ENCODE measurements around the gene CPNE2.

Gene CPNE2

GRCh38 chr16:57118461-57119084 lies 26.2 kb downstream of the CPNE2 start:
- TF ChIP-seq CTCF (IDR thresholded peaks at IDR 0.05; ENCODE audit: borderline replicate concordance, control extremely low read depth, extremely low read depth, insufficient read depth, missing control alignments) = no peak
- in situ Hi-C loops (cut with MboI; ENCODE audit: low sequenced_read_pairs, unreplicated experiment) = no loop called here
- no peak for DNase-seq (ENCODE audit: low spot score)

DNA sequence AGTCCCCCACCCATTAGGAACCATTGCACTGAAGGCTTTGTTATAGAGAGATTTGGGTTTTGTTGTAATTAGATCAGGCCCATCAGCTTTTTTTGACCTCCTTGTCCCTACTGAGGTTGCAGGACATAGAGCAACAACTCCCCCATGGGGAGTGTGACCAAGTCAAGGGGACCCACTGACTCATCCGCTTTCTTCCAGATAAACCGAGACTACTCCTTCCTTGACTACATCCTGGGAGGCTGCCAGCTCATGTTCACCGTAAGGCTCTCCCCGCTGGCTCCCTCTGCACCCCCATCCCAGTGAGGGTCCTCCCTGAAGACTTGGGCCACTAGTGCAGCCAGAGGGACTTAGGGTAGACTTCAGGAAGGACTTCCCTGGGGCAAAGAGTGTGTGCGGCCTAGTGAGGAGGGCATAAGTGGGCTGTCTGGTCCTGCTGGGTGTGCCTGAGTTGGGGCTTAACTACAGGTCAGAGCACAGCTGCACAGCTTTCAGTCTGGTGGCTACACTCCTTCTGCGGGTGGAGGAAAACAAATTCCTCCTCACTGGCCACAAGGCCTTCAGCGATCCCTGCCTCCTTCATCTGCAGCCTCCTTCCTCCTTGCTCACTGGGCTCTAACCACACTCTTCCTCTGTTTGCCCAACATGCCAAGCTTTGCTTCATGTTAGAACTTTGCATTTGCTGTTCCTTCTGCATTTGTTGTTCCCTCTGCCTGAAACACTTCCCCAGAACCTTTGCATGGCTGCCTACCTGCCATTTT lies 31.0 kb downstream of the CPNE2 start:
- no peak for TF ChIP-seq CTCF (IDR thresholded peaks at IDR 0.05; ENCODE audit: borderline replicate concordance, control extremely low read depth, extremely low read depth, insufficient read depth, missing control alignments)
- no peak for DNase-seq (ENCODE audit: low spot score)
- in situ Hi-C loops (cut with MboI; ENCODE audit: low sequenced_read_pairs, unreplicated experiment) = no loop called here

DNA sequence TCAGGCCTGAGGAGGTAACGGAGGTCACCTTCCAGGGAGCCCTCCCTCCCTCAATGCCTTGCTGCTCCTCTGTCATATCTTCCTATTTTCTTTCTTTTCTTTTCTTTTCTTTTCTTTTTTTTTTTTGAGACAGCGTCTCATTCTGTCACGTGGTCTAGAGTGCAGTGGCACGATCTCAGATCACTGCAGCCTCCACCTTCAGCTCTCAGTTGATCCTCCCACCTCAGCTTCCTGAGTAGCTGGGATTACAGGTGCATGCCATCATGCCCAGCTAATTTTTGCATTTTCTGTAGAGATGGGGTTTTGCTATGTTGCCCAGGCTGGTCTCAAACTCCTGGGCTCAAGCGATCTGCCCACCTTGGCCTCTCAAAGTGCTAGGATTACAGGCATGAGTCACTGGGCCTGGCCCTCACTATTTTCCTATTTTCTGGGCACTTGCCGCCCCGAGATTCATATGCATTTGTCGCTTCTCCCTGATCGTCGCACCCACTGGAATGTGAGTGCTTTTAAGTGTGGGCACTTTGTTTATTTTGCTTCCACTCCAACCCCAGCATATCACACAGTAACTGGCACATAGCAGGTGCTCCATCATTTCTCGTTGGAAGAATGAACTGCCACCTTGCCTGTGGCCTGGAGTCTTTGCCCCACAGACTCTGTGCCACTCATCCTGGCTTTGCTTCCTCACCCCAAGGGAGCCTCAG lies 31.7 kb downstream of the CPNE2 start:
- no peak for TF ChIP-seq CTCF (IDR thresholded peaks at IDR 0.05; ENCODE audit: borderline replicate concordance, control extremely low read depth, extremely low read depth, insufficient read depth, missing control alignments)
- in situ Hi-C loops (cut with MboI; ENCODE audit: low sequenced_read_pairs, unreplicated experiment) = no loop called here
- DNase-seq (ENCODE audit: low spot score) = no peak

- no peak for TF ChIP-seq CTCF (IDR thresholded peaks at IDR 0.05; ENCODE audit: borderline replicate concordance, control extremely low read depth, extremely low read depth, insufficient read depth, missing control alignments)
- no peak for DNase-seq (ENCODE audit: low spot score)
- in situ Hi-C loops (cut with MboI; ENCODE audit: low sequenced_read_pairs, unreplicated experiment) = no loop called here
These were observed 33.0 kb downstream of the CPNE2 start for GRCh38 chr16:57125376-57125775.

- in situ Hi-C loops (cut with MboI; ENCODE audit: low sequenced_read_pairs, unreplicated experiment) = no loop called here
- no peak for TF ChIP-seq CTCF (IDR thresholded peaks at IDR 0.05; ENCODE audit: borderline replicate concordance, control extremely low read depth, extremely low read depth, insufficient read depth, missing control alignments)
These were observed 33.6 kb downstream of the CPNE2 start for GRCh38 chr16:57125969-57126368.

DNA sequence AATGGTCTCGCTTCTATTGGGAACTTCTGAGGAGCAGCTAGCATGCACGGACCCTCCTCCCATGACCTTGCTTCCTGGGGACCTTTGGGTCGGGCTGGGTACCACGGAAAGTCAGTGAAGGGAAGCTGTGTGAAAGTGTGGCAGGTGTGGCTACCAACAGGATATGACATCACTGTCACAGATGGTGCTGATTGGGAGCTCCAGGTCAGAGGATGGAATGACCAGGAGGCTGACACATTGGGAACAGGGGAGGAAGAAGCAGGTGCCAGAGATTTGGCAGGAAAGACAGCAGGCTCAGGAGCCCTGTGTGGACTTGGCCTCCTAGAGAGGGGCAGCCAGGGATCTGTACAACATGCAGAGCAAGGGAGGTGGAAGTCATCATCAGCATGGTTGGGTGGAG lies 34.0 kb downstream of the CPNE2 start:
- DNase-seq (ENCODE audit: low spot score) = no peak
- no peak for TF ChIP-seq CTCF (IDR thresholded peaks at IDR 0.05; ENCODE audit: borderline replicate concordance, control extremely low read depth, extremely low read depth, insufficient read depth, missing control alignments)
- in situ Hi-C loops (cut with MboI; ENCODE audit: low sequenced_read_pairs, unreplicated experiment) = no loop called here

More at GRCh38 chr16:57125969-57126368, 33.6 kb downstream of the CPNE2 start:
- no peak for DNase-seq (ENCODE audit: low spot score)
